ENCODE data around the gene GLRX3. TPM values are rescaled to one million over a fixed set of nuclear protein-coding genes. Genes with fewer than 3 reads are reported as not detected.
A peak's percentile ranks its signal among the peaks of the same experiment; 100 is the strongest.

GLRX3 gene
- polyA plus RNA-seq, 1 of the 3 experiments (the other 2 are of a cell fraction): 93.8 TPM

GRCh38 chr10:130108934-130109604 lies 27.1 kb upstream of the GLRX3 start:
- H3K9me3 ChIP-seq: no peaks in the 10 kb centered on the region
- H3K9ac ChIP-seq: no peak overlapping the region; the same call in 1 of the 2 replicates
- no peaks in the 10 kb centered on the region for H4K20me1 ChIP-seq (ENCODE audit: insufficient read depth)
- TF ChIP-seq TCF12 (IDR thresholded peaks at IDR 0.05) (no peak), FOXJ3 (CRISPR knock-in tag; IDR thresholded peaks at IDR 0.05) (no peak), RXRA (IDR thresholded peaks at IDR 0.05; ENCODE audit: borderline replicate concordance, low read depth) (no peak), NRF1 (IDR thresholded peaks at IDR 0.05; ENCODE audit: low read depth, low read length) (no peak)
- H2AFZ ChIP-seq (ENCODE audit: low read depth): no peak overlapping the region
- peaks cover 3 to 12% of the 10 kb centered on the region in 2 experiments; a peak in 1 of 4 replicates for H3K4me1 ChIP-seq (ENCODE audit: control insufficient read depth in 1 of 2, insufficient read depth in 2 of 2, low read depth in 1 of 2, low read length in 1 of 2)
- H3K27ac ChIP-seq (ENCODE audit: low read depth in 2 of 2, low read length in 1 of 2): no peak overlapping the region
- H3F3A ChIP-seq (replicated peaks; ENCODE audit: insufficient read depth): peaks cover 7% of the 10 kb centered on the region
- H3K4me2 ChIP-seq: peak overlapping the region; percentile 96
- CTCF ChIA-PET: interaction anchor here (0.6 to 3.7 kb wide), 19 partner anchors 8 to 1078 kb away, joined by 3 to 38 read pairs (median 4); partner anchors contain the start of gene GLRX3
- H3K4me3 ChIP-seq (ENCODE audit: low read depth in 2 of 2, low read length in 1 of 2): peak overlapping the region; percentile 76 to 95; a peak in 3 of 4 replicates
- H3K9me2 ChIP-seq: no peaks in the 10 kb centered on the region
- POLR2A ChIA-PET: interaction anchor here (2.7 kb wide), 1 partner anchor 19 kb away, joined by 9 read pairs; no protein-coding TSS in a partner anchor
- DNase-seq: no peak
- peaks cover 13% of the 10 kb centered on the region for H3K79me2 ChIP-seq (ENCODE audit: insufficient read depth)
- no peaks in the 10 kb centered on the region for H3K36me3 ChIP-seq (replicated peaks in 1 of 2; ENCODE audit: control insufficient read depth in 1 of 2, insufficient read depth in 2 of 2, low read length in 1 of 2)
- H3K27me3 ChIP-seq (ENCODE audit: insufficient read depth): no peaks in the 10 kb centered on the region
- 58% methylated on average over 6 of the region's 6 CpGs for WGBS (ENCODE audit: low lambda C conversion rate)

DNA sequence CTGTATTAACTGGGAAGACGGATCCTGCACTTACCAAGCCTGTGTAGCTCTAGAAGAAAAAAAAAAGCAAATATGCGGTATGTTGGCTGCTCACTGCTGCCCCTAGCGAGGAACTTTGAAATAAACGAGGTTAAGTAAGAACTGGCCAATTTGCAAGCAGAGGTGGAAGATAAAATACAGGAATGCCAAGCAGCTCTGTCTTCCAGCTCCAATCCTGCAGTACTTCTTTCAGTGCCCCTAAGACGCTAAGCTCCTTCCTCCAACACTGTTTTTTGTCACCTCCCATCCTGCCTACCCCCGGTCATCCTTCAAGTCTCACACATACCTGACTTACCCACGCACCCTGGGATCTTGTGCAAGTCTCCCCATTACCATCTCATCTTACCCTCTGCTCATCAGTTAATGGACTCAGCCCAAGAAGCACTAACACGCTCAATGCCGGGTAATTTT lies 26.4 kb upstream of the GLRX3 start:
- H2AFZ ChIP-seq (ENCODE audit: low read depth): peak overlapping the region; percentile 97
- H3K36me3 ChIP-seq (replicated peaks in 1 of 2; ENCODE audit: control insufficient read depth in 1 of 2, insufficient read depth in 2 of 2, low read length in 1 of 2): no peaks in the 10 kb centered on the region
- H3K9me3 ChIP-seq: no peaks in the 10 kb centered on the region
- H3K9me2 ChIP-seq: no peaks in the 10 kb centered on the region
- H3K4me1 ChIP-seq (ENCODE audit: control insufficient read depth in 1 of 2, insufficient read depth in 2 of 2, low read depth in 1 of 2, low read length in 1 of 2): peaks cover 3 to 12% of the 10 kb centered on the region in 2 experiments; a peak in 1 of 4 replicates
- peak overlapping the region; percentile 96 for H3K4me2 ChIP-seq
- H3K79me2 ChIP-seq (ENCODE audit: insufficient read depth): peaks cover 13% of the 10 kb centered on the region
- no peaks in the 10 kb centered on the region for H3K27me3 ChIP-seq (ENCODE audit: insufficient read depth)
- peak overlapping the region; percentile 89 for H3K9ac ChIP-seq
- no peaks in the 10 kb centered on the region for H4K20me1 ChIP-seq (ENCODE audit: insufficient read depth)
- peak overlapping the region; percentile 93 to 95 for H3K27ac ChIP-seq (ENCODE audit: low read depth in 2 of 2, low read length in 1 of 2)
- TF ChIP-seq RCOR1 (IDR thresholded peaks at IDR 0.05; ENCODE audit: low read length) (no peak), POLR2AphosphoS5 (IDR thresholded peaks at IDR 0.05; ENCODE audit: low read depth, low read length) (no peak), TAF1 (IDR thresholded peaks at IDR 0.05; ENCODE audit: borderline replicate concordance, low read depth, low read length) (no peak), EP300 (IDR thresholded peaks at IDR 0.05; ENCODE audit: borderline replicate concordance in 1 of 2, low read depth in 1 of 2, low read length in 1 of 2) (no peak), RAD21 (IDR thresholded peaks at IDR 0.05; ENCODE audit: low read length) (peak; percentile 60), CHD2 (IDR thresholded peaks at IDR 0.05; ENCODE audit: low read length, partially characterized antibody) (no peak), NRF1 (IDR thresholded peaks at IDR 0.05; ENCODE audit: low read depth, low read length) (no peak), TEAD4 (IDR thresholded peaks at IDR 0.05; ENCODE audit: borderline replicate concordance, insufficient read depth) (no peak), GABPA (IDR thresholded peaks at IDR 0.05; ENCODE audit: low read depth) (no peak), FOSL2 (IDR thresholded peaks at IDR 0.05; ENCODE audit: borderline replicate concordance, low read depth) (no peak), MEF2A (IDR thresholded peaks at IDR 0.05; ENCODE audit: borderline replicate concordance, low read depth) (no peak), FOXM1 (IDR thresholded peaks at IDR 0.05; ENCODE audit: low read depth) (no peak), SMC3 (IDR thresholded peaks at IDR 0.05; ENCODE audit: low read depth, low read length) (peak; percentile 33; the same call in 1 of the 2 replicates), NFIC (IDR thresholded peaks at IDR 0.05; ENCODE audit: borderline replicate concordance) (no peak)
- TF ChIP-seq, protein P1, sequence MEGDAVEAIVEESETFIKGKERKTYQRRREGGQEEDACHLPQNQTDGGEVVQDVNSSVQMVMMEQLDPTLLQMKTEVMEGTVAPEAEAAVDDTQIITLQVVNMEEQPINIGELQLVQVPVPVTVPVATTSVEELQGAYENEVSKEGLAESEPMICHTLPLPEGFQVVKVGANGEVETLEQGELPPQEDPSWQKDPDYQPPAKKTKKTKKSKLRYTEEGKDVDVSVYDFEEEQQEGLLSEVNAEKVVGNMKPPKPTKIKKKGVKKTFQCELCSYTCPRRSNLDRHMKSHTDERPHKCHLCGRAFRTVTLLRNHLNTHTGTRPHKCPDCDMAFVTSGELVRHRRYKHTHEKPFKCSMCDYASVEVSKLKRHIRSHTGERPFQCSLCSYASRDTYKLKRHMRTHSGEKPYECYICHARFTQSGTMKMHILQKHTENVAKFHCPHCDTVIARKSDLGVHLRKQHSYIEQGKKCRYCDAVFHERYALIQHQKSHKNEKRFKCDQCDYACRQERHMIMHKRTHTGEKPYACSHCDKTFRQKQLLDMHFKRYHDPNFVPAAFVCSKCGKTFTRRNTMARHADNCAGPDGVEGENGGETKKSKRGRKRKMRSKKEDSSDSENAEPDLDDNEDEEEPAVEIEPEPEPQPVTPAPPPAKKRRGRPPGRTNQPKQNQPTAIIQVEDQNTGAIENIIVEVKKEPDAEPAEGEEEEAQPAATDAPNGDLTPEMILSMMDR (IDR thresholded peaks at IDR 0.05): peak; percentile 85
- TF ChIP-seq, protein P2, sequence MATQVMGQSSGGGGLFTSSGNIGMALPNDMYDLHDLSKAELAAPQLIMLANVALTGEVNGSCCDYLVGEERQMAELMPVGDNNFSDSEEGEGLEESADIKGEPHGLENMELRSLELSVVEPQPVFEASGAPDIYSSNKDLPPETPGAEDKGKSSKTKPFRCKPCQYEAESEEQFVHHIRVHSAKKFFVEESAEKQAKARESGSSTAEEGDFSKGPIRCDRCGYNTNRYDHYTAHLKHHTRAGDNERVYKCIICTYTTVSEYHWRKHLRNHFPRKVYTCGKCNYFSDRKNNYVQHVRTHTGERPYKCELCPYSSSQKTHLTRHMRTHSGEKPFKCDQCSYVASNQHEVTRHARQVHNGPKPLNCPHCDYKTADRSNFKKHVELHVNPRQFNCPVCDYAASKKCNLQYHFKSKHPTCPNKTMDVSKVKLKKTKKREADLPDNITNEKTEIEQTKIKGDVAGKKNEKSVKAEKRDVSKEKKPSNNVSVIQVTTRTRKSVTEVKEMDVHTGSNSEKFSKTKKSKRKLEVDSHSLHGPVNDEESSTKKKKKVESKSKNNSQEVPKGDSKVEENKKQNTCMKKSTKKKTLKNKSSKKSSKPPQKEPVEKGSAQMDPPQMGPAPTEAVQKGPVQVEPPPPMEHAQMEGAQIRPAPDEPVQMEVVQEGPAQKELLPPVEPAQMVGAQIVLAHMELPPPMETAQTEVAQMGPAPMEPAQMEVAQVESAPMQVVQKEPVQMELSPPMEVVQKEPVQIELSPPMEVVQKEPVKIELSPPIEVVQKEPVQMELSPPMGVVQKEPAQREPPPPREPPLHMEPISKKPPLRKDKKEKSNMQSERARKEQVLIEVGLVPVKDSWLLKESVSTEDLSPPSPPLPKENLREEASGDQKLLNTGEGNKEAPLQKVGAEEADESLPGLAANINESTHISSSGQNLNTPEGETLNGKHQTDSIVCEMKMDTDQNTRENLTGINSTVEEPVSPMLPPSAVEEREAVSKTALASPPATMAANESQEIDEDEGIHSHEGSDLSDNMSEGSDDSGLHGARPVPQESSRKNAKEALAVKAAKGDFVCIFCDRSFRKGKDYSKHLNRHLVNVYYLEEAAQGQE (IDR thresholded peaks at IDR 0.05; ENCODE audit: low read depth, low read length): no peak
- CTCF ChIA-PET: interaction anchor here (0.6 to 3.7 kb wide), 24 partner anchors 9 to 1079 kb away, joined by 3 to 38 read pairs (median 4); partner anchors contain the start of gene GLRX3
- WGBS (ENCODE audit: low lambda C conversion rate): 0% methylated on average over 9 of the region's 9 CpGs
- peak; percentile 75 for DNase-seq
- peak overlapping the region; percentile 76 to 95 for H3K4me3 ChIP-seq (ENCODE audit: low read depth in 2 of 2, low read length in 1 of 2)
- POLR2A ChIA-PET: interaction anchor here (0.6 to 2.7 kb wide), 6 partner anchors 18 to 433 kb away, joined by 3 to 49 read pairs (median 6); partner anchors contain the start of gene GLRX3
- H3F3A ChIP-seq (replicated peaks; ENCODE audit: insufficient read depth): peaks cover 7% of the 10 kb centered on the region
